B cell (primary cell): Measurements from ENCODE around the gene KDM3A.

Experiments used
- EZH2 ChIP-seq: IDR thresholded peaks from 2 replicates; pipeline ENCODE4 v1.6.1; 2012; ENCODE audit warnings: borderline replicate concordance, low read depth, mild to moderate bottlenecking, moderate library complexity, low read length; ENCODE audit not compliant: insufficient read depth, poor library complexity, severe bottlenecking
- TF ChIP-seq, protein P1 (sequence below): fragments of 200-600 bp; IDR thresholded peaks from one replicate; pipeline ENCODE4 v1.8.0; 2022; ENCODE audit warnings: antibody characterized with exemption, mild to moderate bottlenecking

DNA sequence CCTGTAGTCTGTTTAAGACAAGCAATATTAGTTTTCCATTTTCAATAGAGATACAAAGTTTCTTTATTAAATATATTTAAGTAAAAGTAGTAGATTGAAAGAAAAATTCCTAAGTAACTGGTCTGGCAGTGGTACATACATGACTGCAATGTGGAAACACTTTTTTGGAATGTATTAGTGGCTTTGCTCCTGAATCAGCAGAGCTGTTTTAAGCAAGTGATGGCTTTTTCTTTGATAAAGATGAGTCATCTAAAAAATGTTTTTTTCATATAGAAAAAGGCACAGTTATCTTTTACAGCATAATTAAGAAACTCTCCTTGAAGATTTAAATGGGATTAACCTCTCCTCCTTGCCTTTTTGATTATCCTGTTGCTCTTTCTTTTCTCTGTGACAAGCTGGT, 34.9 kb downstream of the KDM3A start:
- TF ChIP-seq, protein P1, sequence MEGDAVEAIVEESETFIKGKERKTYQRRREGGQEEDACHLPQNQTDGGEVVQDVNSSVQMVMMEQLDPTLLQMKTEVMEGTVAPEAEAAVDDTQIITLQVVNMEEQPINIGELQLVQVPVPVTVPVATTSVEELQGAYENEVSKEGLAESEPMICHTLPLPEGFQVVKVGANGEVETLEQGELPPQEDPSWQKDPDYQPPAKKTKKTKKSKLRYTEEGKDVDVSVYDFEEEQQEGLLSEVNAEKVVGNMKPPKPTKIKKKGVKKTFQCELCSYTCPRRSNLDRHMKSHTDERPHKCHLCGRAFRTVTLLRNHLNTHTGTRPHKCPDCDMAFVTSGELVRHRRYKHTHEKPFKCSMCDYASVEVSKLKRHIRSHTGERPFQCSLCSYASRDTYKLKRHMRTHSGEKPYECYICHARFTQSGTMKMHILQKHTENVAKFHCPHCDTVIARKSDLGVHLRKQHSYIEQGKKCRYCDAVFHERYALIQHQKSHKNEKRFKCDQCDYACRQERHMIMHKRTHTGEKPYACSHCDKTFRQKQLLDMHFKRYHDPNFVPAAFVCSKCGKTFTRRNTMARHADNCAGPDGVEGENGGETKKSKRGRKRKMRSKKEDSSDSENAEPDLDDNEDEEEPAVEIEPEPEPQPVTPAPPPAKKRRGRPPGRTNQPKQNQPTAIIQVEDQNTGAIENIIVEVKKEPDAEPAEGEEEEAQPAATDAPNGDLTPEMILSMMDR: no peak
- TF ChIP-seq EZH2: no peak
